Measurements from ENCODE around the gene ZSCAN10. TPM values are rescaled to one million over a fixed set of nuclear protein-coding genes. Genes with fewer than 3 reads are reported as not detected.

Gene ZSCAN10
- total and polyA plus RNA-seq, 2 experiments from 2014 or later, result 217 to 519 TPM

- H3K36me3 ChIP-seq (ENCODE audit: insufficient read depth), result peaks cover 9% of the 10 kb centered on the region; the same call in 1 of the 2 replicates
- Mint-ChIP-seq H3K4me1 (peaks cover 12% of the 10 kb centered on the region), H3K27me3 (ENCODE audit: insufficient read depth, low read depth, poor library complexity) (peaks cover 8% of the 10 kb centered on the region), H3K9me3 (no peaks in the 10 kb centered on the region), H3K27ac (no peak overlapping the region), H3K36me3 (ENCODE audit: low read depth) (peaks cover 36% of the 10 kb centered on the region), H3K4me3 (no peak overlapping the region)
- peaks cover 7% of the 10 kb centered on the region for H3F3A ChIP-seq (replicated peaks; ENCODE audit: low read depth)
- H3K4me2 ChIP-seq, result no peak overlapping the region
- H3K4me1 ChIP-seq (ENCODE audit: insufficient read depth), result peaks cover 6% of the 10 kb centered on the region; the same call in 1 of the 2 replicates
- no peak overlapping the region for H3K27ac ChIP-seq (ENCODE audit: low read depth)
- DNase-seq (ENCODE audit: low spot score) (no peak), ATAC-seq (no peak)
- no peak for TF ChIP-seq JUNB (IDR thresholded peaks at IDR 0.05; ENCODE audit: unreplicated experiment)
- no peak for TF ChIP-seq NANOG (IDR thresholded peaks at IDR 0.05; ENCODE audit: borderline replicate concordance)
- TF ChIP-seq ZNF462 (CRISPR knock-in tag; IDR thresholded peaks at IDR 0.05), result no peak
- no peak for TF ChIP-seq CREB1 (CRISPR knock-in tag; IDR thresholded peaks at IDR 0.05; ENCODE audit: low read depth)
- TF ChIP-seq ZNF114 (CRISPR knock-in tag; IDR thresholded peaks at IDR 0.05), result no peak
- no peak for TF ChIP-seq POLR2AphosphoS5 (IDR thresholded peaks at IDR 0.05; ENCODE audit: low read depth)
- no peak for TF ChIP-seq EZH2phosphoT487 (IDR thresholded peaks at IDR 0.05; ENCODE audit: unreplicated experiment)
- TF ChIP-seq CTCF (conservative IDR thresholded peaks at IDR 0.05; ENCODE audit: low read depth in 2 of 2), result no peak
- no peak for TF ChIP-seq ETS1 (IDR thresholded peaks at IDR 0.05)
- no peak for TF ChIP-seq ZNF331 (CRISPR knock-in tag; IDR thresholded peaks at IDR 0.05; ENCODE audit: low read depth)
- TF ChIP-seq STAT1 (IDR thresholded peaks at IDR 0.05; ENCODE audit: unreplicated experiment), result no peak
- TF ChIP-seq EZH2 (IDR thresholded peaks at IDR 0.05; ENCODE audit: low read depth, unreplicated experiment), result no peak
- no peak for TF ChIP-seq REST (IDR thresholded peaks at IDR 0.05; ENCODE audit: unreplicated experiment)
- peaks cover 4% of the 10 kb centered on the region; the same call in 1 of the 2 replicates for H4K20me1 ChIP-seq (replicated peaks; ENCODE audit: insufficient read depth)
- no peaks in the 10 kb centered on the region for H3K9me2 ChIP-seq (ENCODE audit: insufficient read depth)
- H3K79me2 ChIP-seq (replicated peaks; ENCODE audit: insufficient read depth), result peaks cover 13% of the 10 kb centered on the region
- H3K27me3 ChIP-seq (ENCODE audit: insufficient read depth), result no peaks in the 10 kb centered on the region
- H2AFZ ChIP-seq, result no peak overlapping the region
- H3K4me3 ChIP-seq, result no peak overlapping the region
Observed at GRCh38 chr16:3118204-3118790, 19.2 kb upstream of the ZSCAN10 start.

Data from GM23338 (cell line).